A549 (cell line): ENCODE data around the gene UBE2S. TPM values are rescaled to one million over a fixed set of nuclear protein-coding genes. Genes with fewer than 3 reads are reported as not detected.

Experiments used
- ATAC-seq, 2 experiments: fragments of 200-7000 bp in 1 of 2; fragments of >200 bp in 1 of 2; cut with Nextera tagmentation in 1 of 2; cut with Tn5 transposase in 1 of 2; 3 replicates each; pipeline versions ENCODE4 v1.8.0 to v1.9.1; 2018 to 2020; ENCODE audit warnings: mild to moderate bottlenecking in 1 of 2, moderate library complexity in 1 of 2
- CTCF ChIA-PET: fragments of 300-600 bp; sonication (Branson Sonifier 250); formaldehyde crosslinking; extraction: SDS; loops from one replicate; lab custom pipeline; 2021; ENCODE audit warnings: antibody characterized with exemption, inconsistent platforms; lab: Yijun Ruan, JAX
- POLR2A ChIA-PET: fragments of 350-600 bp; formaldehyde crosslinking; extraction: SDS; loops from one replicate; lab custom pipeline; 2021; ENCODE audit warnings: antibody characterized with exemption, inconsistent platforms; lab: Yijun Ruan, JAX
- DNase-seq, 2 experiments: peaks; one replicate each; pipeline versions ENCODE4 v3.0.0 to v3.0.0-alpha.2; 2011 to 2016; ENCODE audit warnings: low read depth in 1 of 2, low spot score in 1 of 2
- FAIRE-seq: peaks from 2 replicates; lab custom pipeline; 2011; peaks lifted over from hg19 to GRCh38; lab: Jason Lieb, UNC
- H3K27ac ChIP-seq, 2 experiments: fragments of >200 bp; sonication (Bioruptor Twin); formaldehyde crosslinking; 3 replicates each; pipeline ENCODE4 v1.5.1; 2016 to 2017
- H3K4me1 ChIP-seq: fragments of >200 bp; sonication (Bioruptor Twin); formaldehyde crosslinking; 3 replicates; pipeline ENCODE4 v1.6.1; 2016
- H3K4me2 ChIP-seq: fragments of >200 bp; sonication (Bioruptor Twin); formaldehyde crosslinking; 3 replicates; pipeline ENCODE4 v1.6.1; 2016
- H3K4me3 ChIP-seq: fragments of >200 bp; sonication (Bioruptor Twin); formaldehyde crosslinking; 3 replicates; pipeline ENCODE4 v1.5.1; 2016
- H3K9me3 ChIP-seq: fragments of >200 bp; sonication (Bioruptor Twin); formaldehyde crosslinking; 3 replicates; pipeline ENCODE4 v1.6.1; 2016
- BHLHE40 ChIP-seq: IDR thresholded peaks from 2 replicates; pipeline ENCODE4 v1.6.1; 2012; ENCODE audit warnings: low read depth, low read length, inconsistent platforms
- CBX8 ChIP-seq: fragments of 200-600 bp; sonication (generic); IDR thresholded peaks from 2 replicates; pipeline ENCODE4 v1.6.1; 2016
- CHD2 ChIP-seq: fragments of 150-350 bp; IDR thresholded peaks from 2 replicates; pipeline ENCODE4 v1.6.1; 2014; ENCODE audit warnings: low read length; ENCODE audit not compliant: partially characterized antibody
- EHF ChIP-seq: fragments of 250-450 bp; sonication (Bioruptor Pico); IDR thresholded peaks from 2 replicates; pipeline ENCODE4 v1.5.0; 2020; ENCODE audit warnings: mild to moderate bottlenecking
- EHMT2 ChIP-seq: fragments of 200-600 bp; sonication (generic); IDR thresholded peaks from 2 replicates; pipeline ENCODE4 v1.6.1; 2016; ENCODE audit warnings: antibody characterized with exemption, low read depth, mild to moderate bottlenecking, moderate library complexity
- ESRRA ChIP-seq: fragments of 150-350 bp; IDR thresholded peaks from 2 replicates; pipeline ENCODE4 v1.6.1; 2014; ENCODE audit warnings: mild to moderate bottlenecking, low read length, borderline replicate concordance
- FOSB ChIP-seq: fragments of 250-450 bp; sonication (Bioruptor Pico); IDR thresholded peaks from 2 replicates; pipeline ENCODE4 v1.5.0; 2020; ENCODE audit warnings: mild to moderate bottlenecking, moderate library complexity
- FOSL2 ChIP-seq, 2 experiments: fragments of 450-650 bp in 1 of 2; fragments of >200 bp in 1 of 2; sonication (Bioruptor Twin) in 1 of 2; formaldehyde crosslinking; IDR thresholded peaks; 2 replicates each; pipeline versions ENCODE4 v1.5.0 to v1.6.1; 2016 to 2020; ENCODE audit warnings: mild to moderate bottlenecking in 1 of 2, moderate library complexity in 1 of 2
- FOXS1 ChIP-seq: fragments of 250-450 bp; sonication (Bioruptor Pico); IDR thresholded peaks from 2 replicates; pipeline ENCODE4 v1.5.0; 2020; ENCODE audit warnings: mild to moderate bottlenecking, moderate library complexity
- HOXB13 ChIP-seq: fragments of 250-450 bp; sonication (Bioruptor Pico); IDR thresholded peaks from 2 replicates; pipeline ENCODE4 v1.5.0; 2020; ENCODE audit warnings: low read depth, mild to moderate bottlenecking, moderate library complexity
- HOXB5 ChIP-seq: fragments of 250-450 bp; sonication (Bioruptor Pico); IDR thresholded peaks from 2 replicates; pipeline ENCODE4 v1.5.0; 2020; ENCODE audit warnings: mild to moderate bottlenecking, moderate library complexity
- KDM5A ChIP-seq: fragments of 200-600 bp; sonication (generic); IDR thresholded peaks from 2 replicates; pipeline ENCODE4 v1.6.1; 2016; ENCODE audit warnings: antibody characterized with exemption, mild to moderate bottlenecking
- MAFK ChIP-seq: fragments of 450-650 bp; IDR thresholded peaks from 2 replicates; pipeline ENCODE4 v1.6.1; 2014; ENCODE audit not compliant: partially characterized antibody
- MAZ ChIP-seq: fragments of 150-350 bp; IDR thresholded peaks from 2 replicates; pipeline ENCODE4 v1.6.1; 2014; ENCODE audit warnings: antibody characterized with exemption, low read depth, low read length, borderline replicate concordance
- MYC ChIP-seq: IDR thresholded peaks from 2 replicates; pipeline ENCODE4 v1.6.1; 2012; ENCODE audit warnings: mild to moderate bottlenecking, inconsistent platforms, low read length, improper control_type of control experiment, borderline replicate concordance
- NFE2L2 ChIP-seq: fragments of 150-350 bp; conservative IDR thresholded peaks from 2 replicates; pipeline ENCODE4 v1.6.1; 2014; ENCODE audit warnings: low read length
- POLR2A ChIP-seq: IDR thresholded peaks from 2 replicates; pipeline ENCODE4 v1.6.1; 2012; ENCODE audit warnings: mild to moderate bottlenecking, low read length
- RNF2 ChIP-seq: fragments of 200-600 bp; sonication (generic); IDR thresholded peaks from 2 replicates; pipeline ENCODE4 v1.6.1; 2016; ENCODE audit warnings: low read depth, mild to moderate bottlenecking, antibody characterized with exemption, moderate library complexity, borderline replicate concordance
- TFCP2L1 ChIP-seq: fragments of 250-450 bp; sonication (Bioruptor Pico); IDR thresholded peaks from 2 replicates; pipeline ENCODE4 v1.5.0; 2021; ENCODE audit warnings: mild to moderate bottlenecking
- ZFP36 ChIP-seq: fragments of 450-650 bp; IDR thresholded peaks from 2 replicates; pipeline ENCODE4 v1.6.1; 2014; ENCODE audit warnings: borderline replicate concordance; ENCODE audit not compliant: partially characterized antibody
- ZNF302 ChIP-seq: fragments of 250-450 bp; sonication (Bioruptor Pico); IDR thresholded peaks from 2 replicates; pipeline ENCODE4 v1.9.0; 2021; ENCODE audit warnings: inconsistent platforms, mild to moderate bottlenecking, moderate library complexity
- WGBS: methylation state at CpG from one replicate; pipeline ENCODE4 v1.1.6; 2017; ENCODE audit errors: missing lambda C conversion rate; 5-methylcytosine and 5-hydroxymethylcytosine counted together
- polyA plus RNA-seq, 4 experiments: library from polyadenylated mRNA; depleted of rRNA in 3 of 4; stranded (reverse); fragments of >200 nt; fragmentation: RNase III in 1 of 4; extraction: RNeasy Plus Mini Kit Qiagen cat#74134 plus additional on column Dnase treatment in 1 of 4; gene quantifications; 2 replicates in 3 of 4; 3 replicates in 1 of 4; pipeline ENCODE4 v1.2.3, GENCODE V29; 2011 to 2017
- TF ChIP-seq, protein P1 (sequence below): fragments of 200-600 bp; sonication (generic); IDR thresholded peaks from 2 replicates; pipeline ENCODE4 v1.6.1; 2016; ENCODE audit warnings: antibody characterized with exemption, mild to moderate bottlenecking, moderate library complexity
- TF ChIP-seq, protein P2 (sequence below): IDR thresholded peaks from 2 replicates; pipeline ENCODE4 v1.6.1; 2012; ENCODE audit warnings: low read depth, borderline replicate concordance
- TF ChIP-seq, protein P3 (sequence below): fragments of 250-450 bp; sonication (Bioruptor Pico); IDR thresholded peaks from 2 replicates; pipeline ENCODE4 v1.5.0; 2021; ENCODE audit warnings: mild to moderate bottlenecking, moderate library complexity, borderline replicate concordance
- TF ChIP-seq, protein P4 (sequence below): fragments of 150-350 bp; IDR thresholded peaks from 2 replicates; pipeline ENCODE4 v1.6.1; 2014; ENCODE audit warnings: low read depth, mild to moderate bottlenecking, low read length

UBE2S gene
- polyA plus RNA-seq, 2 of the 4 experiments (the other 2 are of a cell fraction): 139 to 295 TPM

DNA sequence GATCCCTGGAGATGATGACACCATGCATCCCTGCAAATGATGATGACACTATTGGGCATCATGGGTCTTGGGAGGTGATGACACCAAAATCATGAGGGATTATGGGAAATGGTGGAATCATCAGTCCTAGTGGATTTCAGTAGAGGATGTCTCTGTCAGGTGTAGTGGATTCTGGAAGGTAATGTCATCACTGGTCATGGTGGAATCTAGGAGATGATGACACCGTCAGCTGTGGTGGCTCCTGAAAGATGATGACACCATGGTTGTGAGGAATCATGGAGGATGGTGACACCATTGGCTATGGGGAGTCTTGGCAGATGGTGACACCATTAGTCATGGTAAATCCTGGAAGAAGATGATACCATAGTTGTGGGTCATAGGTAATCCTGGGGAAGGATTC is 23.6 kb upstream of the UBE2S start:
- H3K9me3 ChIP-seq: peaks cover 3% of the 10 kb centered on the region; the same call in 1 of the 3 replicates
- TF ChIP-seq POLR2A: no peak
- no peak for TF ChIP-seq NFE2L2
- TF ChIP-seq, protein P1, sequence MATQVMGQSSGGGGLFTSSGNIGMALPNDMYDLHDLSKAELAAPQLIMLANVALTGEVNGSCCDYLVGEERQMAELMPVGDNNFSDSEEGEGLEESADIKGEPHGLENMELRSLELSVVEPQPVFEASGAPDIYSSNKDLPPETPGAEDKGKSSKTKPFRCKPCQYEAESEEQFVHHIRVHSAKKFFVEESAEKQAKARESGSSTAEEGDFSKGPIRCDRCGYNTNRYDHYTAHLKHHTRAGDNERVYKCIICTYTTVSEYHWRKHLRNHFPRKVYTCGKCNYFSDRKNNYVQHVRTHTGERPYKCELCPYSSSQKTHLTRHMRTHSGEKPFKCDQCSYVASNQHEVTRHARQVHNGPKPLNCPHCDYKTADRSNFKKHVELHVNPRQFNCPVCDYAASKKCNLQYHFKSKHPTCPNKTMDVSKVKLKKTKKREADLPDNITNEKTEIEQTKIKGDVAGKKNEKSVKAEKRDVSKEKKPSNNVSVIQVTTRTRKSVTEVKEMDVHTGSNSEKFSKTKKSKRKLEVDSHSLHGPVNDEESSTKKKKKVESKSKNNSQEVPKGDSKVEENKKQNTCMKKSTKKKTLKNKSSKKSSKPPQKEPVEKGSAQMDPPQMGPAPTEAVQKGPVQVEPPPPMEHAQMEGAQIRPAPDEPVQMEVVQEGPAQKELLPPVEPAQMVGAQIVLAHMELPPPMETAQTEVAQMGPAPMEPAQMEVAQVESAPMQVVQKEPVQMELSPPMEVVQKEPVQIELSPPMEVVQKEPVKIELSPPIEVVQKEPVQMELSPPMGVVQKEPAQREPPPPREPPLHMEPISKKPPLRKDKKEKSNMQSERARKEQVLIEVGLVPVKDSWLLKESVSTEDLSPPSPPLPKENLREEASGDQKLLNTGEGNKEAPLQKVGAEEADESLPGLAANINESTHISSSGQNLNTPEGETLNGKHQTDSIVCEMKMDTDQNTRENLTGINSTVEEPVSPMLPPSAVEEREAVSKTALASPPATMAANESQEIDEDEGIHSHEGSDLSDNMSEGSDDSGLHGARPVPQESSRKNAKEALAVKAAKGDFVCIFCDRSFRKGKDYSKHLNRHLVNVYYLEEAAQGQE: no peak
- no peak for TF ChIP-seq FOSB (CRISPR knock-in tag)
- no peak for TF ChIP-seq FOSL2 (IDR thresholded peaks at IDR 0.05)
- no peak for TF ChIP-seq FOSL2 (CRISPR knock-in tag; IDR thresholded peaks at IDR 0.05)
- TF ChIP-seq CHD2: no peak
- no peak for TF ChIP-seq HOXB5 (CRISPR knock-in tag)
- TF ChIP-seq, protein P2, sequence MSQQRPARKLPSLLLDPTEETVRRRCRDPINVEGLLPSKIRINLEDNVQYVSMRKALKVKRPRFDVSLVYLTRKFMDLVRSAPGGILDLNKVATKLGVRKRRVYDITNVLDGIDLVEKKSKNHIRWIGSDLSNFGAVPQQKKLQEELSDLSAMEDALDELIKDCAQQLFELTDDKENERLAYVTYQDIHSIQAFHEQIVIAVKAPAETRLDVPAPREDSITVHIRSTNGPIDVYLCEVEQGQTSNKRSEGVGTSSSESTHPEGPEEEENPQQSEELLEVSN: no peak
- TF ChIP-seq ZNF302 (CRISPR knock-in tag): no peak
- no peak for TF ChIP-seq RNF2
- TF ChIP-seq, protein P3, sequence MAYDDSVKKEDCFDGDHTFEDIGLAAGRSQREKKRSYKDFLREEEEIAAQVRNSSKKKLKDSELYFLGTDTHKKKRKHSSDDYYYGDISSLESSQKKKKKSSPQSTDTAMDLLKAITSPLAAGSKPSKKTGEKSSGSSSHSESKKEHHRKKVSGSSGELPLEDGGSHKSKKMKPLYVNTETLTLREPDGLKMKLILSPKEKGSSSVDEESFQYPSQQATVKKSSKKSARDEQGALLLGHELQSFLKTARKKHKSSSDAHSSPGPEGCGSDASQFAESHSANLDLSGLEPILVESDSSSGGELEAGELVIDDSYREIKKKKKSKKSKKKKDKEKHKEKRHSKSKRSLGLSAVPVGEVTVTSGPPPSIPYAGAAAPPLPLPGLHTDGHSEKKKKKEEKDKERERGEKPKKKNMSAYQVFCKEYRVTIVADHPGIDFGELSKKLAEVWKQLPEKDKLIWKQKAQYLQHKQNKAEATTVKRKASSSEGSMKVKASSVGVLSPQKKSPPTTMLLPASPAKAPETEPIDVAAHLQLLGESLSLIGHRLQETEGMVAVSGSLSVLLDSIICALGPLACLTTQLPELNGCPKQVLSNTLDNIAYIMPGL (CRISPR knock-in tag): no peak
- no peak for TF ChIP-seq BHLHE40
- no peak for TF ChIP-seq ZFP36
- TF ChIP-seq FOXS1: no peak
- no peak for TF ChIP-seq MYC
- no peak for TF ChIP-seq ESRRA
- TF ChIP-seq TFCP2L1 (CRISPR knock-in tag): no peak
- TF ChIP-seq EHF (CRISPR knock-in tag): no peak
- TF ChIP-seq, all 56 proteins: peak for 0
- ChIA-PET CTCF (interaction anchor here (0.9 to 1.1 kb wide), 2 partner anchors 13 to 139 kb away, joined by 3 read pairs; no protein-coding TSS in a partner anchor), POLR2A (no interaction called here)
- 13% methylated on average over 1 of the region's 1 CpG for WGBS
- no peak overlapping the region for H3K27ac ChIP-seq
- H3K4me3 ChIP-seq: no peak overlapping the region
- no peak overlapping the region for H3K4me2 ChIP-seq
- DNase-seq (no peak), FAIRE-seq (no peak), ATAC-seq (no peak)
- no peaks in the 10 kb centered on the region for H3K4me1 ChIP-seq

DNA sequence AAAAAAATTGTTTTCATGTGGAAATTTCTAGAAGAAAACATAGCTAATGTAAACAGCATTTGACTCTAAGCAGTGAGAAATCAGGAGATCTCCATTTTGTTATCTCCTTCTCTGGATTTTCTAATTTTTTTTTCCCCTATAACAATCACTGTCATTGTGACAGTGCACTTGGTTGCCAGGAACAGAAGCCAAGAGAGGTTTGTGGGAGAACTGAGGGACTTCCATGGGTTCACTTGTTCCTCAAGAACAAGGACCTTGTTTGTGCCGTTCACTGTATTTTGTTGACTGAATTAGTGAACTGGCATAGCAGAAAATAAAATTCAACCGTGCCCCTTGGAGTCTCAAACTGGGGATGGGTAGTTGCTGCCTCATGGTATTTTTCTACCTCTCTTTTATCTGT is 18.5 kb upstream of the UBE2S start:
- Histone ChIP-seq H3K27ac (no peak overlapping the region), H3K4me2 (no peak overlapping the region), H3K9me3 (peaks cover 3% of the 10 kb centered on the region; the same call in 1 of the 3 replicates), H3K4me1 (no peaks in the 10 kb centered on the region), H3K4me3 (no peak overlapping the region)
- ATAC-seq (no peak), FAIRE-seq (no peak), DNase-seq (no peak)
- POLR2A ChIA-PET: interaction anchor here (0.7 kb wide), 1 partner anchor 125 kb away, joined by 3 read pairs; no protein-coding TSS in a partner anchor
- CTCF ChIA-PET: interaction anchor here (1.1 to 5.0 kb wide), 4 partner anchors 8 to 285 kb away, joined by 3 to 44 read pairs (median 4); no protein-coding TSS in a partner anchor
- 8% methylated on average over 2 of the region's 2 CpGs for WGBS
- TF ChIP-seq MAZ (no peak), EHF (CRISPR knock-in tag) (no peak), CHD2 (no peak), BHLHE40 (no peak), CBX8 (no peak), FOSB (CRISPR knock-in tag) (no peak), MYC (no peak), NFE2L2 (no peak), HOXB13 (CRISPR knock-in tag) (no peak), ZFP36 (no peak), RNF2 (no peak), KDM5A (no peak), HOXB5 (CRISPR knock-in tag) (no peak), EHMT2 (no peak), MAFK (no peak)
- TF ChIP-seq, protein P4, sequence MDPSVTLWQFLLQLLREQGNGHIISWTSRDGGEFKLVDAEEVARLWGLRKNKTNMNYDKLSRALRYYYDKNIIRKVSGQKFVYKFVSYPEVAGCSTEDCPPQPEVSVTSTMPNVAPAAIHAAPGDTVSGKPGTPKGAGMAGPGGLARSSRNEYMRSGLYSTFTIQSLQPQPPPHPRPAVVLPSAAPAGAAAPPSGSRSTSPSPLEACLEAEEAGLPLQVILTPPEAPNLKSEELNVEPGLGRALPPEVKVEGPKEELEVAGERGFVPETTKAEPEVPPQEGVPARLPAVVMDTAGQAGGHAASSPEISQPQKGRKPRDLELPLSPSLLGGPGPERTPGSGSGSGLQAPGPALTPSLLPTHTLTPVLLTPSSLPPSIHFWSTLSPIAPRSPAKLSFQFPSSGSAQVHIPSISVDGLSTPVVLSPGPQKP: no peak
- TF ChIP-seq, protein P3 (CRISPR knock-in tag): no peak
